Mesenchymal stem cell (in vitro differentiated cells and primary cell): Measurements from ENCODE around the gene MYH11.

ENCODE experiments used
- DNase-seq: peaks from one replicate; pipeline ENCODE4 v3.0.0-alpha.2; 2013
- H2AFZ ChIP-seq: one replicate; pipeline ENCODE4 v1.6.1; 2013; ENCODE audit warnings: low read depth, mild to moderate bottlenecking, control low read depth, inconsistent platforms, low read length, moderate library complexity
- H2AK5ac ChIP-seq: 2 replicates; pipeline ENCODE4 v1.6.1; 2013; ENCODE audit warnings: low read length, moderate library complexity, mild to moderate bottlenecking, inconsistent platforms; ENCODE audit not compliant: severe bottlenecking
- H2BK120ac ChIP-seq: one replicate; pipeline ENCODE4 v1.6.1; 2013; ENCODE audit warnings: low read depth, mild to moderate bottlenecking, inconsistent platforms, low read length, moderate library complexity
- H2BK12ac ChIP-seq, 2 experiments: one replicate each; pipeline ENCODE4 v1.6.1; 2013; ENCODE audit warnings: inconsistent platforms in 2 of 2, low read length in 2 of 2, mild to moderate bottlenecking in 2 of 2, moderate library complexity in 2 of 2, control low read depth in 1 of 2
- H2BK15ac ChIP-seq: one replicate; pipeline ENCODE4 v1.6.1; 2013; ENCODE audit warnings: mild to moderate bottlenecking, low read depth, inconsistent platforms; ENCODE audit not compliant: poor library complexity, severe bottlenecking
- H2BK5ac ChIP-seq: 2 replicates; pipeline ENCODE4 v1.6.1; 2013; ENCODE audit warnings: low read depth, mild to moderate bottlenecking, low read length, control low read depth, inconsistent platforms; ENCODE audit not compliant: poor library complexity, severe bottlenecking
- H3K14ac ChIP-seq, 2 experiments: one replicate each; pipeline ENCODE4 v1.6.1; 2013; ENCODE audit warnings: inconsistent platforms in 2 of 2, low read length in 2 of 2, control low read depth in 1 of 2, mild to moderate bottlenecking in 1 of 2, moderate library complexity in 1 of 2
- H3K18ac ChIP-seq, 2 experiments: one replicate each; pipeline ENCODE4 v1.6.1; 2013; ENCODE audit warnings: inconsistent platforms in 2 of 2, low read length in 2 of 2, control low read depth in 1 of 2, low read depth in 1 of 2, mild to moderate bottlenecking in 1 of 2
- H3K23ac ChIP-seq, 2 experiments: one replicate each; pipeline ENCODE4 v1.6.1; 2013; ENCODE audit warnings: inconsistent platforms in 2 of 2, low read length in 2 of 2, mild to moderate bottlenecking in 2 of 2, moderate library complexity in 2 of 2, control low read depth in 1 of 2
- H3K27ac ChIP-seq: 2 replicates; pipeline ENCODE4 v1.5.1; 2013; ENCODE audit warnings: mild to moderate bottlenecking, moderate library complexity, low read length, control low read depth, inconsistent platforms; ENCODE audit not compliant: poor library complexity, severe bottlenecking
- H3K27me3 ChIP-seq, 2 experiments: 2 replicates each; pipeline versions ENCODE4 v1.6.1 to v1.7.0; 2013; ENCODE audit warnings: low read length in 2 of 2, mild to moderate bottlenecking in 2 of 2, moderate library complexity in 2 of 2, control low read depth in 1 of 2, inconsistent platforms in 1 of 2; ENCODE audit not compliant: control insufficient read depth in 1 of 2, insufficient read depth in 1 of 2
- H3K36me3 ChIP-seq, 2 experiments: 2 replicates each; pipeline versions ENCODE4 v1.6.1 to v1.7.0; 2013; ENCODE audit warnings: low read length in 2 of 2, control low read depth in 1 of 2, inconsistent platforms in 1 of 2, low read depth in 1 of 2, mild to moderate bottlenecking in 1 of 2; ENCODE audit not compliant: insufficient read depth in 2 of 2, control insufficient read depth in 1 of 2
- H3K4ac ChIP-seq, 2 experiments: one replicate each; pipeline ENCODE4 v1.6.1; 2013; ENCODE audit warnings: inconsistent platforms in 2 of 2, low read length in 2 of 2, mild to moderate bottlenecking in 2 of 2, moderate library complexity in 2 of 2, control low read depth in 1 of 2, low read depth in 1 of 2
- H3K4me1 ChIP-seq: 2 replicates; pipeline ENCODE4 v1.6.1; 2013; ENCODE audit warnings: low read depth, low read length, control low read depth; ENCODE audit not compliant: control insufficient read depth, insufficient read depth
- H3K4me2 ChIP-seq: 2 replicates; pipeline ENCODE4 v1.6.1; 2013; ENCODE audit warnings: low read length, mild to moderate bottlenecking, inconsistent platforms; ENCODE audit not compliant: poor library complexity, severe bottlenecking
- H3K4me3 ChIP-seq, 2 experiments: 2 replicates each; pipeline versions ENCODE4 v1.5.1 to v1.7.0; 2013; ENCODE audit warnings: low read length in 2 of 2, mild to moderate bottlenecking in 2 of 2, control low read depth in 1 of 2, low read depth in 1 of 2; ENCODE audit not compliant: insufficient read depth in 1 of 2
- H3K79me1 ChIP-seq: replicated peaks from 2 replicates; pipeline ENCODE4 v1.6.1; 2013; ENCODE audit warnings: mild to moderate bottlenecking, control low read depth, low read length, inconsistent platforms; ENCODE audit not compliant: poor library complexity, severe bottlenecking
- H3K9ac ChIP-seq: 2 replicates; pipeline ENCODE4 v1.7.0; 2013; ENCODE audit warnings: mild to moderate bottlenecking, low read length, moderate library complexity
- H3K9me3 ChIP-seq: 2 replicates; pipeline ENCODE4 v1.7.0; 2013; ENCODE audit warnings: mild to moderate bottlenecking, low read length; ENCODE audit not compliant: control insufficient read depth
- H4K8ac ChIP-seq: one replicate; pipeline ENCODE4 v1.6.1; 2013; ENCODE audit warnings: inconsistent platforms, mild to moderate bottlenecking, low read length, moderate library complexity
- H4K91ac ChIP-seq: one replicate; pipeline ENCODE4 v1.6.1; 2013; ENCODE audit warnings: mild to moderate bottlenecking, low read length, inconsistent platforms
- WGBS: methylation state at CpG from one replicate; pipeline ENCODE4 v1.1.7; 2013; ENCODE audit warnings: mixed read lengths; 5-methylcytosine and 5-hydroxymethylcytosine counted together

The MYH11 gene

DNA sequence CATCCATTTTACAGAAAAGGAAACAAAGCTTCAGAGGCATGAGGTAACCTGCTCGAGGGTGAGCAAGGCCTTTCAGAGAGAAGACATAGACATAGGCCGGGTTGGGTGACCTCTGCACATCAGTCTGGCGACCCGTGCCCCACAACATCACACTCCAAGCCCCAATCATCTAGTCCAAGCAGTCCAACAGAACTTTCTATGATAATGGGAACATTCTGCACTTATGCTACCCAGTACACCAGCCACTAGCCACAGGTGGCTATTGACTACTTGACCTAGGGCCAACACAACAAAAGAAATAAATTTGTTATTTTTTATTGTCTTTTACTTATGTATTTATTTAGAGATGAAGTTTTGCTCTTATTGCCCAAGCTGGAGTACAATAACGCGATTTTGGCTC, 20.8 kb downstream of the MYH11 start:
- no peak for DNase-seq
- H3K4ac ChIP-seq = no peak overlapping the region
- H4K8ac ChIP-seq = no peak overlapping the region
- H2BK15ac ChIP-seq = no peak overlapping the region
- peak overlapping the region; percentile 21 for H4K91ac ChIP-seq
- H3K9ac ChIP-seq = no peak overlapping the region
- H3K18ac ChIP-seq = no peak overlapping the region
- H3K14ac ChIP-seq = no peak overlapping the region
- H3K27ac ChIP-seq = no peak overlapping the region
- H3K4me2 ChIP-seq = no peak overlapping the region
- WGBS = 92% methylated on average over 6 of the region's 6 CpGs
- no peaks in the 10 kb centered on the region for H3K4me1 ChIP-seq
- no peak overlapping the region for H3K23ac ChIP-seq
- H3K9me3 ChIP-seq = no peaks in the 10 kb centered on the region
- H2BK120ac ChIP-seq = no peak overlapping the region
- H2AFZ ChIP-seq = no peak overlapping the region
- no peak overlapping the region for H2AK5ac ChIP-seq
- peaks cover 5 to 24% of the 10 kb centered on the region in 2 experiments for H3K27me3 ChIP-seq
- no peaks in the 10 kb centered on the region for H3K79me1 ChIP-seq
- H2BK12ac ChIP-seq = no peak overlapping the region
- H3K4me3 ChIP-seq = no peak overlapping the region
- no peak overlapping the region for H2BK5ac ChIP-seq
- H3K36me3 ChIP-seq = no peaks in the 10 kb centered on the region

DNA sequence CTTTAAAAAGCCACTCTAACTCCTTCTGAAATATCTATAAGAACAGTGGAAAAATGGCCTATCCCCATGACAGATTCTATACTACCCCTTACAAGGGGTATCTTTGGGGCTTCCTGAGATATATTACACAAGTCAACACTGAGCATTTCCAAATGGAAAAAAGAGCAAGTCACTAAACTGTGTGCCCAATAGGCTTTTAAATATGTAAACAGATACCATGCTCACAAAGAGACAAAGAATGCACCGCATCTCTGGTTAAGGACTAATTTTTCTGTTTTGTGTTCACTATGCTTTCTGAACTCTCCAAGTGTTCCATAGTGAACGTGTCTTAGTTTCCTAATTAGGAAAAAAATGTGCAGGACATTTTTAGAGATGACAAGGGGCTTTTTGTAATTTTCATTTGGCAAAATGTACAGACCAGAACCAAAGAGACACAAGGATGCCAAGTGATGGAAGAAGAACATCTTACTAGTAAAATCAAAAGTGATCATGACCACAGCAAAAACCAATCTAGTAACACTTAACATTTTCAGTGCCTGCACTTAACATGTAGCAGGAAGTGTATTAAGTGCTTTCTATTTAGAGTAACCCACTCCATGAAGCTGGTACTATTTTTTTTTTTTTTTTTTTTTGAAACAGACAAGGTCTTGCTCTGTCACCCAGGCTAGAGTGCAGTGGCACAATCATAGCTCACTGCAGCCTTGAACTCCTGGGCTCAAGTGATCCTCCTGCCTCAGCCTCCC, 21.5 kb downstream of the MYH11 start:
- no peak overlapping the region for H3K4me3 ChIP-seq
- 85% methylated on average over 2 of the region's 2 CpGs for WGBS
- no peak overlapping the region for H4K91ac ChIP-seq
- H3K4me1 ChIP-seq = no peaks in the 10 kb centered on the region
- no peak overlapping the region for H3K4ac ChIP-seq
- H2BK15ac ChIP-seq = no peak overlapping the region
- H3K14ac ChIP-seq = no peak overlapping the region
- no peaks in the 10 kb centered on the region for H3K9me3 ChIP-seq
- DNase-seq = no peak
- no peak overlapping the region for H2BK120ac ChIP-seq
- no peak overlapping the region for H4K8ac ChIP-seq
- H3K23ac ChIP-seq = no peak overlapping the region
- no peaks in the 10 kb centered on the region for H3K79me1 ChIP-seq
- no peak overlapping the region for H3K18ac ChIP-seq
- H3K36me3 ChIP-seq = no peaks in the 10 kb centered on the region
- H3K9ac ChIP-seq = no peak overlapping the region
- H3K27me3 ChIP-seq = peaks cover 5 to 22% of the 10 kb centered on the region in 2 experiments
- no peak overlapping the region for H2AFZ ChIP-seq
- H2AK5ac ChIP-seq = no peak overlapping the region
- no peak overlapping the region for H2BK12ac ChIP-seq
- H2BK5ac ChIP-seq = no peak overlapping the region
- H3K27ac ChIP-seq = no peak overlapping the region
- no peak overlapping the region for H3K4me2 ChIP-seq

DNA sequence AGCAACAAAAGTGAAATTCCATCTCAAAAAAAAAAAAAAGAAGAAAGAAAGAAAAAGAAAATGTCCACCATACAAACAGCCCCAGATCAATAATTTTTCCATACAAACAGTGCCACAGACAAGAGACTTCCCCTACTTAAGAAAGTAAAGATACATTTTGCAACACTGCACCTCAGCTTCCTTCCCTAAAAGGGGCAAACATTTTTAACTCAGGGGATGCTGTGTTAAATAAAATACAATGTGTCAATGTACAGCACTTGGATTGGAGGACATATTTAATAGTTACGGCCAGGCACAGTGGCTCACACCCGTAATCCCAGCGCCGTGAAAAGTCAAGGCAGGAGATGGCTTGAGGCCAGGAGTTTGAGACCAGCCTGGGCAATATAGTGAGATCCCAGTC, 22.3 kb downstream of the MYH11 start:
- Histone ChIP-seq H4K8ac (no peak overlapping the region), H3K4me3 (no peak overlapping the region), H3K4ac (no peak overlapping the region), H2BK15ac (no peak overlapping the region), H2BK120ac (no peak overlapping the region), H3K27ac (no peak overlapping the region), H3K36me3 (no peaks in the 10 kb centered on the region), H3K14ac (no peak overlapping the region), H4K91ac (no peak overlapping the region), H2AFZ (no peak overlapping the region), H3K27me3 (peaks cover 5 to 25% of the 10 kb centered on the region in 2 experiments), H3K4me1 (no peaks in the 10 kb centered on the region), H3K9me3 (no peaks in the 10 kb centered on the region), H3K23ac (no peak overlapping the region), H3K18ac (no peak overlapping the region), H3K79me1 (no peaks in the 10 kb centered on the region), H3K9ac (no peak overlapping the region), H2BK12ac (no peak overlapping the region), H2AK5ac (no peak overlapping the region), H2BK5ac (no peak overlapping the region), H3K4me2 (no peak overlapping the region)
- 91% methylated on average over 4 of the region's 4 CpGs for WGBS
- DNase-seq = no peak

DNA sequence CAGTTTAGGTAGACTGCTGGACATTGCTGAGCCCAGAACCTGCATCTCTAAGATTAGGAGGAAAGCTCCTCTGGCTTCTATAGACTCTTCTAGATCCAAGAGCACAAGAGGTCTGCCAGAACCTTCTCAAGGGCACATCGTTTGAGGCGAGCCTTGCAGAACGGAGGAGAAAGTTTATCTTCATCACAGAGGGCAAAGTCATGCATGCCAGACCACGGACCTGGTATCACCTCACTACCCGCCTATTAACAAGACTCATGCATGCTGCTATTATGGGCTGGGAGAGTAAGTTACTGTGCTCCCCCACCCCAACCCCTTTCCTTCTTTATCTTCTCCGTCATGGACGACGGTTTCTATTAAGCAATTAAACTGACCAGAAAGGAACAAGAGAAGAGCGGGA, 23.3 kb downstream of the MYH11 start:
- H4K91ac ChIP-seq = no peak overlapping the region
- no peak overlapping the region for H3K27ac ChIP-seq
- WGBS = 94% methylated on average over 9 of the region's 9 CpGs

More for the DNA sequence above, 23.3 kb downstream of the MYH11 start:
- Histone ChIP-seq H2BK12ac (no peak overlapping the region), H2BK15ac (no peak overlapping the region), H3K9me3 (no peaks in the 10 kb centered on the region), H3K4me3 (no peak overlapping the region), H3K4ac (no peak overlapping the region), H3K14ac (no peak overlapping the region), H3K23ac (no peak overlapping the region), H3K4me1 (no peaks in the 10 kb centered on the region), H3K9ac (no peak overlapping the region), H3K27me3 (peaks cover 5 to 29% of the 10 kb centered on the region in 2 experiments), H4K8ac (no peak overlapping the region), H3K36me3 (no peaks in the 10 kb centered on the region), H2BK5ac (no peak overlapping the region), H3K79me1 (no peaks in the 10 kb centered on the region), H2BK120ac (no peak overlapping the region), H2AK5ac (no peak overlapping the region), H3K18ac (no peak overlapping the region), H2AFZ (no peak overlapping the region), H3K4me2 (no peak overlapping the region)
- DNase-seq = no peak
